ENCODE results near the gene ARL9.

DNA sequence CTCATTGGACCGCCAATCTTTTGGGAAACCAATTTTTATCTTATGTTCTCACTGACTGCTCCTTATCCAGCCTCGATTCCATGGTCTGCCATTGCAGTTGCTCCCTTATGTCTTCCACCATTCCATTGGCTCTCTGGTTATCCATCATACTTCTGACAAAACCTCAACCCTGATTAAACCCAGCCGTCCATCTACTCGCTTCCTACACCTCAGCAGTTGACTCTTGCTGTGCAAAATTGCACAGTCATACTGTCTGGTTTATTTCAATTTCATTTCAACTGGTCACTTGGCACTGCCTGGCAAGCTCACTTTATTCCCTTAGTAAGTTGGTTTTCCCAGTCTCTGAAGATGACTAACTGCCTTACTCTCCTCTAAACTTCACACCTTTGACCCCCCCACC lies 26.2 kb downstream of the ARL9 start:
- TF ChIP-seq ZNF274 (IDR thresholded peaks at IDR 0.05; ENCODE audit: low read depth, low read length) (no peak), YY1 (IDR thresholded peaks at IDR 0.05; ENCODE audit: insufficient read depth, insufficient read length) (no peak), SUZ12 (IDR thresholded peaks at IDR 0.05; ENCODE audit: extremely low read depth, insufficient read depth, insufficient read length) (no peak)

Data from NT2/D1 (cell line).